Endothelial cell of umbilical vein (primary cell): ENCODE results near the gene TNFSF12. TPM values are rescaled to one million over a fixed set of nuclear protein-coding genes. Genes with fewer than 3 reads are reported as not detected.

Experiments
- BruUV-seq: library from RNA; stranded (reverse); fragments of 400-500 nt; replicated peaks from 2 replicates; lab custom pipeline; 2021; lab: Mats Ljungman, UMichigan
- CTCF ChIA-PET: fragments of 300-600, 350-600 bp; sonication (Branson Sonifier 250); formaldehyde crosslinking; loops from one replicate; lab custom pipeline; 2021; ENCODE audit warnings: antibody characterized with exemption, inconsistent platforms; lab: Charles Lee
- POLR2A ChIA-PET: fragments of 300-600, 350-600 bp; sonication (Branson Sonifier 250); formaldehyde crosslinking; loops from one replicate; lab custom pipeline; 2021; ENCODE audit warnings: antibody characterized with exemption, inconsistent platforms; lab: Charles Lee
- DNase-seq: peaks from one replicate; pipeline ENCODE4 v3.0.0-alpha.2; 2011; ENCODE audit warnings: low read depth, low spot score
- FAIRE-seq: peaks from 2 replicates; lab custom pipeline; 2011; peaks lifted over from hg19 to GRCh38; lab: Jason Lieb, UNC
- H2AFZ ChIP-seq: 2 replicates; pipeline ENCODE4 v1.6.0; 2012; ENCODE audit warnings: low read depth, low read length, control low read depth, inconsistent platforms
- H3K27ac ChIP-seq: 2 replicates; pipeline ENCODE4 v1.5.1; 2011; ENCODE audit warnings: low read depth, mild to moderate bottlenecking, control low read depth, low read length, moderate library complexity; ENCODE audit not compliant: insufficient read depth
- H3K27me3 ChIP-seq, 2 experiments: 2 replicates each; pipeline versions ENCODE4 v1.6.0 to v1.6.1; 2011; ENCODE audit warnings: low read length in 2 of 2, mixed read lengths in 1 of 2; ENCODE audit not compliant: control insufficient read depth in 2 of 2, insufficient read depth in 2 of 2
- H3K36me3 ChIP-seq, 2 experiments: 2 replicates in 1 of 2; 3 replicates in 1 of 2; pipeline ENCODE4 v1.5.1; 2011; ENCODE audit warnings: low read length in 2 of 2, mild to moderate bottlenecking in 1 of 2, moderate library complexity in 1 of 2; ENCODE audit not compliant: control insufficient read depth in 2 of 2, insufficient read depth in 2 of 2; ENCODE audit errors: extremely low read depth in 1 of 2
- H3K4me1 ChIP-seq: 3 replicates; pipeline ENCODE4 v1.5.1; 2011; ENCODE audit warnings: mild to moderate bottlenecking, low read length; ENCODE audit not compliant: control insufficient read depth, insufficient read depth; ENCODE audit errors: extremely low read depth
- H3K4me2 ChIP-seq: 2 replicates; pipeline ENCODE4 v1.6.1; 2011; ENCODE audit warnings: low read length, control low read depth, mixed read lengths; ENCODE audit not compliant: insufficient read depth
- H3K4me3 ChIP-seq, 3 experiments: fragments of 200-600 bp in 1 of 3; sonication (generic), shearing (Covaris generic) in 1 of 3; replicated peaks in 1 of 3; 2 replicates each; pipeline ENCODE4 v1.5.1; 2011 to 2016; ENCODE audit warnings: control low read depth in 3 of 3, low read length in 3 of 3, mild to moderate bottlenecking in 2 of 3, inconsistent platforms in 1 of 3, low read depth in 1 of 3, moderate library complexity in 1 of 3; ENCODE audit not compliant: insufficient read depth in 1 of 3
- H3K79me2 ChIP-seq: 2 replicates; pipeline ENCODE4 v1.6.0; 2012; ENCODE audit warnings: low read length, inconsistent platforms; ENCODE audit not compliant: control insufficient read depth, insufficient read depth
- H3K9ac ChIP-seq: replicated peaks from 2 replicates; pipeline ENCODE3; 2011; ENCODE audit warnings: low read length, control low read depth; ENCODE audit not compliant: insufficient read depth; ENCODE audit errors: extremely low read depth
- H3K9me1 ChIP-seq: replicated peaks from 3 replicates; pipeline ENCODE4 v1.6.0; 2011; ENCODE audit warnings: mild to moderate bottlenecking, low read length; ENCODE audit not compliant: control insufficient read depth, insufficient read depth; ENCODE audit errors: extremely low read depth
- H3K9me3 ChIP-seq: replicated peaks from 2 replicates; pipeline ENCODE4 v1.5.1; 2012; ENCODE audit warnings: low read length, inconsistent platforms; ENCODE audit not compliant: control insufficient read depth, insufficient read depth
- H4K20me1 ChIP-seq: replicated peaks from 2 replicates; pipeline ENCODE3; 2011; ENCODE audit warnings: mild to moderate bottlenecking, low read length; ENCODE audit not compliant: control insufficient read depth, insufficient read depth; ENCODE audit errors: extremely low read depth
- CTCF ChIP-seq, 2 donors: IDR thresholded peaks; 1 replicate in 1 of 2; 2 replicates in 1 of 2; pipeline ENCODE4 v1.5.1; 2011; ENCODE audit warnings: low read length in 2 of 2, mild to moderate bottlenecking in 2 of 2, moderate library complexity in 2 of 2, control low read depth in 1 of 2, inconsistent platforms in 1 of 2, low read depth in 1 of 2; ENCODE audit not compliant: insufficient read depth in 1 of 2; ENCODE audit errors: extremely low read depth in 1 of 2
- MAX ChIP-seq: IDR thresholded peaks from 2 replicates; pipeline ENCODE4 v1.6.1; 2011; ENCODE audit not compliant: insufficient read depth, insufficient read length
- MYC ChIP-seq: IDR thresholded peaks from one replicate; pipeline ENCODE4 v1.6.1; 2011; ENCODE audit warnings: mild to moderate bottlenecking, low read depth, low read length
- POLR2A ChIP-seq: IDR thresholded peaks from 2 replicates; pipeline ENCODE4 v1.6.1; 2012; ENCODE audit warnings: low read depth, mild to moderate bottlenecking, control low read depth, low read length
- POLR2AphosphoS5 ChIP-seq: IDR thresholded peaks from 2 replicates; pipeline ENCODE4 v1.6.1; 2012; ENCODE audit warnings: low read depth, mild to moderate bottlenecking, control low read depth, low read length, moderate library complexity; ENCODE audit not compliant: insufficient read depth
- dilution Hi-C: fragments of 300-500 bp; cut with MboI; formaldehyde crosslinking; loops from one replicate; pipeline ENCODE4 v1.15.0; 2019; ENCODE audit warnings: low sequenced_read_pairs; ENCODE audit not compliant: extremely low pct_ligation_motif_present
- intact Hi-C: fragments of 100-400 bp; cut with micrococcal nuclease; formaldehyde crosslinking; loops from one replicate; pipeline ENCODE4 v1.10.0; 2022
- polyA plus RNA-seq, 4 experiments: library from polyadenylated mRNA; depleted of rRNA in 3 of 4; stranded (reverse) in 3 of 4; unstranded in 1 of 4; fragments of >200 nt; gene quantifications; 2 replicates each; pipeline versions ENCODE4 v1.2.1 to v1.2.3, GENCODE V29; 2011 to 2012; ENCODE audit warnings: missing spikeins in 1 of 4
- total RNA-seq: library from RNA; stranded (reverse); gene quantifications from 2 replicates; pipeline ENCODE4 v1.2.3, GENCODE V29; 2021

The TNFSF12 gene
- total and polyA plus RNA-seq, 2 donors (not counting 3 experiments of a cell fraction or from before 2014, with no cell fraction given), result 28.4 to 39.4 TPM

- Histone ChIP-seq H3K4me3 (peak overlapping the region; percentile 86 to 96 (median 87)), H3K9me3 (no peaks in the 10 kb centered on the region), H2AFZ (no peak overlapping the region), H3K36me3 (peaks cover 34 to 56% of the 10 kb centered on the region in 2 experiments), H3K27ac (no peak overlapping the region), H3K4me2 (peak overlapping the region; percentile 92), H3K4me1 (peaks cover 56% of the 10 kb centered on the region), H4K20me1 (peaks cover 9% of the 10 kb centered on the region), H3K79me2 (peaks cover 50% of the 10 kb centered on the region), H3K27me3 (no peaks in the 10 kb centered on the region), H3K9ac (peak overlapping the region; percentile 98), H3K9me1 (no peaks in the 10 kb centered on the region)
- intact Hi-C loops, result loop anchor here (5.0 kb wide), 1 partner anchor 263 kb away; no protein-coding TSS in a partner anchor
- TF ChIP-seq POLR2A (no peak), CTCF (IDR thresholded peaks at IDR 0.05; ENCODE audit: extremely low read depth in 1 of 2, insufficient read depth in 1 of 2, low read depth in 1 of 2, low read length in 2 of 2) (no peak), MAX (no peak), POLR2AphosphoS5 (no peak), MYC (no peak)
- POLR2A ChIA-PET, result interaction anchor here (0.5 to 2.1 kb wide), 9 partner anchors 9 to 543 kb away, joined by 3 to 9 read pairs (median 4); partner anchors contain the start of genes MPDU1, TMEM256, TP53 and WRAP53
- BruUV-seq, result TSS peak; percentile 21
- peak; percentile 52 for FAIRE-seq
- CTCF ChIA-PET, result interaction anchor here (0.6 to 6.2 kb wide), 5 partner anchors 10 to 170 kb away, joined by 4 to 40 read pairs (median 6); partner anchors contain the start of genes MPDU1, SOX15, TMEM256 and TP53
- dilution Hi-C loops, result no loop called here
- no peak for DNase-seq
Measured at GRCh38 chr17:7574176-7574953, 25.5 kb downstream of the TNFSF12 start.
